Endodermal cell (in vitro differentiated cells): Measurements from ENCODE around the gene TSGA10. TPM values are rescaled to one million over a fixed set of nuclear protein-coding genes. Genes with fewer than 3 reads are reported as not detected.

Experiments used
- DNase-seq: peaks from one replicate; pipeline ENCODE4 v3.0.0-alpha.2; 2017
- H3K27ac ChIP-seq: 2 replicates; pipeline ENCODE4 v1.5.1; 2013; ENCODE audit warnings: mild to moderate bottlenecking, low read depth, low read length, moderate library complexity
- H3K27me3 ChIP-seq: 2 replicates; pipeline ENCODE4 v1.6.1; 2013; ENCODE audit warnings: mild to moderate bottlenecking, low read length, moderate library complexity; ENCODE audit not compliant: insufficient read depth, control insufficient read depth, poor library complexity, severe bottlenecking
- H3K36me3 ChIP-seq: 2 replicates; pipeline ENCODE4 v1.7.0; 2013; ENCODE audit warnings: mild to moderate bottlenecking, low read length, moderate library complexity; ENCODE audit not compliant: control insufficient read depth, insufficient read depth
- H3K4me1 ChIP-seq: one replicate; pipeline ENCODE4 v1.7.0; 2013; ENCODE audit warnings: low read length; ENCODE audit not compliant: control insufficient read depth, insufficient read depth
- H3K4me3 ChIP-seq: 2 replicates; pipeline ENCODE4 v1.5.1; 2013; ENCODE audit warnings: mild to moderate bottlenecking, low read length, moderate library complexity
- H3K9ac ChIP-seq: 2 replicates; pipeline ENCODE4 v1.6.1; 2013; ENCODE audit warnings: mild to moderate bottlenecking, low read length, moderate library complexity; ENCODE audit not compliant: poor library complexity, severe bottlenecking; ENCODE audit errors: extremely low read depth
- H3K9me3 ChIP-seq: 2 replicates; pipeline ENCODE4 v1.6.1; 2013; ENCODE audit warnings: mild to moderate bottlenecking, low read length, moderate library complexity; ENCODE audit not compliant: control insufficient read depth
- H3K27ac Mint-ChIP-seq: 2 replicates; pipeline ENCODE4 v1.8.0; 2020; ENCODE audit warnings: mixed read lengths
- H3K27me3 Mint-ChIP-seq: 2 replicates; pipeline ENCODE4 v1.8.0; 2021; ENCODE audit warnings: mild to moderate bottlenecking, mixed read lengths; ENCODE audit not compliant: insufficient read depth
- H3K36me3 Mint-ChIP-seq: 2 replicates; pipeline ENCODE4 v1.8.0; 2020; ENCODE audit warnings: low read depth, mixed read lengths
- H3K4me1 Mint-ChIP-seq: 2 replicates; pipeline ENCODE4 v1.8.0; 2020; ENCODE audit warnings: mixed read lengths
- H3K4me3 Mint-ChIP-seq: 2 replicates; pipeline ENCODE4 v1.8.0; 2020; ENCODE audit warnings: mild to moderate bottlenecking, moderate library complexity, mixed read lengths
- H3K9me3 Mint-ChIP-seq: 2 replicates; pipeline ENCODE4 v1.8.0; 2020; ENCODE audit warnings: mild to moderate bottlenecking, mixed read lengths
- WGBS, 2 experiments: methylation state at CpG; one replicate each; pipeline versions ENCODE4 v1.1.5 to v1.1.7; 2013; ENCODE audit warnings: missing lambda C conversion rate in 2 of 2, mixed read lengths in 1 of 2; ENCODE audit not compliant: insufficient coverage in 1 of 2, insufficient read length in 1 of 2; 5-methylcytosine and 5-hydroxymethylcytosine counted together
- total RNA-seq, 2 donors: library from RNA; stranded (reverse); fragmentation: NEBNext Ultra II Directional in 1 of 2; extraction: Animal tissue kit (Norgen Biotek cat#: 25700) in 1 of 2; gene quantifications; 2 replicates in 1 of 2; 3 replicates in 1 of 2; pipeline ENCODE4 v1.2.1, GENCODE V29; 2021
- TF ChIP-seq, protein P1 (sequence below): fragments of 200-600 bp; sonication (generic); conservative IDR thresholded peaks from 2 replicates; pipeline ENCODE4 v1.5.0; 2021; ENCODE audit warnings: antibody characterized with exemption, mild to moderate bottlenecking

Gene TSGA10
- total RNA-seq, 2 donors from 2014 or later = 7.8 to 12.4 TPM

DNA sequence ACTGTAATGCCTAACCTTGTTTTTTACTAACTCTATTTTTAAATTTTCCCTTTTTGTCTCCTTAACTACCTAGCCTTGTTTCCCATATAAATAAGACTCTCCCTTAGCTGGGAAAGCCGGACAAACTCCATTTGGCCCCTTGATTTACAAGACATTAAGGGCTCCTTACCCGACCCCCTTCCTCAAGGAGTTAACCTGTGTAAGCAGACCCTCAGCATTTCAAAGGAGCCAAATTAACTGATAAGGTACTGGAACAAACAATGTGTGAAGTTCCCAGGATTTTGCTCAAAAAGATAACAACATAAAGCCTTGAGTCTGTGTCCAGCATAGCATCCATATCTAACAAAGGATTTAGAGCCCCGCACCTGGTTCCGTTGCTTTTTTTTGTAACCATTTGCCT is 72.9 kb downstream of the TSGA10 start:
- H3K27ac Mint-ChIP-seq = peak overlapping the region; percentile 67
- peak overlapping the region; percentile 27 for H3K4me3 Mint-ChIP-seq
- DNase-seq = peak; percentile 56
- peaks cover 37% of the 10 kb centered on the region for H3K4me1 Mint-ChIP-seq
- H3K27me3 Mint-ChIP-seq = peaks cover 29% of the 10 kb centered on the region
- H3K36me3 ChIP-seq = no peaks in the 10 kb centered on the region
- H3K9me3 Mint-ChIP-seq = no peaks in the 10 kb centered on the region
- WGBS, 2 experiments = 16 to 20% methylated on average over 1 to 4 of the region's 4 CpGs
- no peaks in the 10 kb centered on the region for H3K9me3 ChIP-seq
- H3K27ac ChIP-seq = no peak overlapping the region
- no peaks in the 10 kb centered on the region for H3K36me3 Mint-ChIP-seq
- no peaks in the 10 kb centered on the region for H3K27me3 ChIP-seq
- peaks cover 12% of the 10 kb centered on the region for H3K4me1 ChIP-seq
- TF ChIP-seq, protein P1, sequence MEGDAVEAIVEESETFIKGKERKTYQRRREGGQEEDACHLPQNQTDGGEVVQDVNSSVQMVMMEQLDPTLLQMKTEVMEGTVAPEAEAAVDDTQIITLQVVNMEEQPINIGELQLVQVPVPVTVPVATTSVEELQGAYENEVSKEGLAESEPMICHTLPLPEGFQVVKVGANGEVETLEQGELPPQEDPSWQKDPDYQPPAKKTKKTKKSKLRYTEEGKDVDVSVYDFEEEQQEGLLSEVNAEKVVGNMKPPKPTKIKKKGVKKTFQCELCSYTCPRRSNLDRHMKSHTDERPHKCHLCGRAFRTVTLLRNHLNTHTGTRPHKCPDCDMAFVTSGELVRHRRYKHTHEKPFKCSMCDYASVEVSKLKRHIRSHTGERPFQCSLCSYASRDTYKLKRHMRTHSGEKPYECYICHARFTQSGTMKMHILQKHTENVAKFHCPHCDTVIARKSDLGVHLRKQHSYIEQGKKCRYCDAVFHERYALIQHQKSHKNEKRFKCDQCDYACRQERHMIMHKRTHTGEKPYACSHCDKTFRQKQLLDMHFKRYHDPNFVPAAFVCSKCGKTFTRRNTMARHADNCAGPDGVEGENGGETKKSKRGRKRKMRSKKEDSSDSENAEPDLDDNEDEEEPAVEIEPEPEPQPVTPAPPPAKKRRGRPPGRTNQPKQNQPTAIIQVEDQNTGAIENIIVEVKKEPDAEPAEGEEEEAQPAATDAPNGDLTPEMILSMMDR = no peak
- H3K9ac ChIP-seq = peak overlapping the region; percentile 54
- peak overlapping the region; percentile 73 for H3K4me3 ChIP-seq

DNA sequence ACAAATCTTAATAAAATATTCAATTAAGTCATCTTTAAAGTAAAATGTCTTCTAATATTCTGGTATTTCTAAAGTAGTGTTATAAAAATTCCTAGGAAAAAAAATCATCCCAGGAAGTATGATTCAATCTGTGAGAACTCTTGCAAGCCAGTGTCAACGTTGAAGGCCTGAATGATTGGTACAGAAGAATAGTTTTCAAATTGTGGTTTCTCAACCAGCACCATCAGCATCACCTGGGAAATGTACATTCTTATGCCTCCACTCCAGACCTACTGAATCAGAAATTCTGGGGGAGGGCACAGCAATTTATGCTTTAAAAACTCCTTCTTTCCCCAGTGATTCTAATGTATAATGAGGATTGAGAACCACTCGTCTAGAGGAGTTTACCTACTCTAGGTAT is 75.5 kb downstream of the TSGA10 start:
- WGBS, 2 experiments = 84% methylated on average over 2 of the region's 2 CpGs; no CpG with 5 or more reads in 1 of the 2 experiments
- no peak overlapping the region for H3K4me3 Mint-ChIP-seq
- H3K27me3 Mint-ChIP-seq = peaks cover 26% of the 10 kb centered on the region
- TF ChIP-seq, protein P1 = no peak
- no peaks in the 10 kb centered on the region for H3K9me3 Mint-ChIP-seq
- no peak overlapping the region for H3K27ac Mint-ChIP-seq
- H3K36me3 ChIP-seq = no peaks in the 10 kb centered on the region
- H3K4me3 ChIP-seq = no peak overlapping the region
- H3K27ac ChIP-seq = no peak overlapping the region
- no peaks in the 10 kb centered on the region for H3K9me3 ChIP-seq
- peaks cover 32% of the 10 kb centered on the region for H3K4me1 Mint-ChIP-seq
- no peak for DNase-seq
- no peak overlapping the region for H3K9ac ChIP-seq
- no peaks in the 10 kb centered on the region for H3K27me3 ChIP-seq
- H3K4me1 ChIP-seq = peaks cover 12% of the 10 kb centered on the region
- H3K36me3 Mint-ChIP-seq = no peaks in the 10 kb centered on the region

DNA sequence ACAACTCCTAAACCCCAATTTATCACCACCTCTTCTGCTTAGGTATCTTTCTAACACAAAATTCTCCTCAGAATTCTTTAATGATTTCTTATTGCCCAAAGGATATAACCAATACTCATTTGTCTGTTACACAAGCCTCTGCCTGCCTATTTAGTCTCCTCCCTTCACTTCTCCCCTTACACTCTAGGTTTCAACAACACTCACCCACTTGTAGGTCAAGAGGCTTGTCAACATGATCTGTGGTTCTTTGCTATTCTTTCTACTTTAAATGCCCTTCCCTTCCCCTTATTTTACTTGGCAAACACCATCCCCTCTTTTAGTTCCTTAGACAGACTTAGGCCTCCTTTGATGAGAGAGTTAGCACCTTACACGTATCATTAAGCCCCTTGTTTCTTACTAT is 82.2 kb downstream of the TSGA10 start:
- Mint-ChIP-seq H3K4me3 (no peak overlapping the region), H3K36me3 (no peaks in the 10 kb centered on the region), H3K27ac (no peak overlapping the region), H3K9me3 (no peaks in the 10 kb centered on the region), H3K27me3 (peaks cover 4% of the 10 kb centered on the region), H3K4me1 (peaks cover 8% of the 10 kb centered on the region)
- H3K36me3 ChIP-seq = no peaks in the 10 kb centered on the region
- no peak overlapping the region for H3K4me3 ChIP-seq
- H3K4me1 ChIP-seq = no peaks in the 10 kb centered on the region
- no peak for DNase-seq
- no peaks in the 10 kb centered on the region for H3K27me3 ChIP-seq
- TF ChIP-seq, protein P1 = no peak
- H3K9me3 ChIP-seq = no peaks in the 10 kb centered on the region
- H3K27ac ChIP-seq = no peak overlapping the region
- 90 to 100% methylated on average over 1 of the region's 1 CpG for WGBS, 2 experiments
- H3K9ac ChIP-seq = no peak overlapping the region
